GM04504 (cell line): ENCODE results near the gene OR13F1.
"Not testable (repeated sequence)": the region's sequence is repeated elsewhere in the genome, so short reads cannot be mapped to it uniquely, and the experiment has no call there.

Experiments used
- DNase-seq: peaks from one replicate; pipeline ENCODE4 v3.0.0-alpha.2; 2012; ENCODE audit warnings: low read depth

OR13F1 gene, protein sequence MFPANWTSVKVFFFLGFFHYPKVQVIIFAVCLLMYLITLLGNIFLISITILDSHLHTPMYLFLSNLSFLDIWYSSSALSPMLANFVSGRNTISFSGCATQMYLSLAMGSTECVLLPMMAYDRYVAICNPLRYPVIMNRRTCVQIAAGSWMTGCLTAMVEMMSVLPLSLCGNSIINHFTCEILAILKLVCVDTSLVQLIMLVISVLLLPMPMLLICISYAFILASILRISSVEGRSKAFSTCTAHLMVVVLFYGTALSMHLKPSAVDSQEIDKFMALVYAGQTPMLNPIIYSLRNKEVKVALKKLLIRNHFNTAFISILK

DNA sequence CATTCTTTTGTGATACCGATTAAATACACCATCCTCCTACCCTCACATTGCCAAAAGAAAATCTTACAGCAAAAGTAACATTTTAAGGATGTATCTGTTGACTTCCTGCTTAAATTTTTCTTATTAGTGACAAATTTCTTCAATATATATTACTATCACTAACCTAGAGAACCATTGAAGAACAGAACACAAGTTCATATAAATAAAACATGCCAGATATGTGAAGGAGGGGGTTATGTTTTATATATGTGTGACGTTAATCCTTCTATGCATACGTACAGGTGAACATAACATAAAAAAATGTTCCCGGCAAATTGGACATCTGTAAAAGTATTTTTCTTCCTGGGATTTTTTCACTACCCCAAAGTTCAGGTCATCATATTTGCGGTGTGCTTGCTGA is at the start of gene OR13F1:
Gene OR13F1, plus strand, starts transcription at position 301 of the 400 bp plus-strand sequence. Its CDS starts 0 bp downstream, at position 301.
- DNase-seq: no peak

DNA sequence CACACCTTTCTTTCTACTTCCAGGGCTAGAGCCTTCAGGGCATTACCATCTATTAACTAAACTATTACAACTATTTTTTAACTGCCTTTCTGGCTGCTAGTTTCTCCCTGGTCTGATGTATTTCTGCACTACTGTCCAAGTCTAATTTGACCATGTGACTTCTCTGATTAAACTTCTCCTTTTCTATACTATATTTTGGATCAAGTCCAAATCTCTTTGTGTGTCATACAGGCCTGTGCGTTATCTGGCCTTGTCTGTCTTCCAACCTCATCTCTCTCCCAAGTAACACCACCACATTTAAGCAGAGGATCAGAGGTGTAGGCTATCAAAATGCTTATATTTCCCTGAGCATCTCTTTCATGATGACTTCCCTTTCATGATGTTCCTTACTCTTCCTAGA is 47.2 kb upstream of the OR13F1 start:
- no peak for DNase-seq

DNA sequence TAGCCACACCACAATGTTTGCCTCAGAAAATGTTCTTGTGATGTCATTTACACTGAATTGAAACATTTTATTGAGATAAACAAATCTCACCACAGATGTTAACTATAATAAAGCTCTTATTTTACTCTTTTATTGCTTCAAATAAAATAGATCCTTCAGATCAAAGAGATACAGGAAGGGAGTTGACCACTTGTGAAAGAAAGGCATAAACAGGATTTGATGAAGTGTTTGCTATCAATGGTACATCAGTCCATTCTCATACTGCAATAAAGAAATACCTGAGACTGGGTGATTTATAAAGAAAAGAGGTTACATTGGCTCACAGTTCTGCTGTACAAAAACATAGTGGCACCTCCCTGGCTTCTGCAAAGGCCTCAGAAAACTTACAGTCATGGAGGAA is 40.2 kb upstream of the OR13F1 start:
- no peak for DNase-seq

DNA sequence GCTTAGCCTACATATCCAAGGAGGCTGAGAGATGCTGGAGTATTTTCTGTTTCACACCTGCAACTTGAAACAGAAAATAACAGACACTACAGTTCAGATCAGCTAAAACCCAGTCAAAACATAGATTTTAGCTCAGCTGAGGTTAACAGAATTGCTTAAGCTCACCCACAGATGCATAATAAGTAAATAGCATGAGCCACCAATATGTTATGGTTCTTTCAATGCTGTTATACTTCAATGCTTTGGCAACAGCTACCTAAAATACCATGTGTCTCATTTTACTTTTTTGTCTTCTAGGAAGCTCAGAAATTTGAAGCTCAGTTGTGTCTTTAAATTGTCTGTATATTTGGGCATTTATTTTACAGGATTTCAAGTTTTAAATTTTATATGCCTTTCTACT is 35.8 kb upstream of the OR13F1 start:
- no peak for DNase-seq

DNA sequence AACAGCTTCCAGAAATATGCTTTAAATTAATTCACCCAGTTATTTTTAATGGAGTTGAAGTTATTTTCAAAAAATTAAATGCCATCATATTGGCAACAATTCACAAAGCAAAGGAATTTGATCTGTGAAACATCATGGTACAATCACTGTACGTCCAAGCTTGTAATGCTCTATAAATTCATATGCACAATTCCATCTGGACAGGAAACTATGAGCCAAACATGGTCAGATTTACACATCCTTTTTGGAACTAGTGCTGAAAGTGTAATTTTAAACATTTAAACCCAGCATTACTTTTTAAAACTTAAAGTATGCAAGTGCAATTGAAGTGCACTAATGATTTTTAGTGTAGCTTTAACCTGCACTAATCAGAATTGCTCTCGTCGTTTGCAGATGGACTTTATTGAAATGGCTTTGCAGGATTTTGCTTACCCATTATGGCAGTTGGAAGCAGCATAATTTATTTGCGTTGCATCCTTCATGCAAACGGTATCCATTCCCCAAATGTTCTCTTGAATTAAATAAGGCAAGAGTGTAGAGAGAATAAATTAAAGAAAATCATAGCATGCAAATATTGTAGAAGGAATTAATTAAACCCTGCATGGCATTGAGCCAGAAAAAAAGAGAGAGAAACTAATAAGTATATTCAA is 21.0 kb upstream of the OR13F1 start:
- DNase-seq: no peak

DNA sequence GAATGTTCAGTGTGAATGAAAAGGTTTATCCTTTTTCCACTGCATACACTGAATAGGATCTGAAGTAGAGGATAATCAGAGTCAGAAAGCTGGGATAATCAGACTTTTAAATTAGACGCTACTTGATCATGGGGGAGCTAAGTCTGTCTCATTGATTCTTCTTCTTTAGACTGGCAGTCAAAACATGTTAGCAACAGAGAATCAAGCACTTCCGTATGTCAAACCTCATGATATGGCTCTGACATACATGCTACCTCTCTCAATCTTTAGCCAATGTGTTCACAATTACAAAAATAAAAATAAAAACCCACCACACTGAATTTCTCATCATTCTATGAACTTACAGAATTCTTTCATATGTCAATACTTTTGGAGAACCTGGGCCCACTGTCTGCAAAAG is 19.0 kb upstream of the OR13F1 start:
- DNase-seq: no peak

DNA sequence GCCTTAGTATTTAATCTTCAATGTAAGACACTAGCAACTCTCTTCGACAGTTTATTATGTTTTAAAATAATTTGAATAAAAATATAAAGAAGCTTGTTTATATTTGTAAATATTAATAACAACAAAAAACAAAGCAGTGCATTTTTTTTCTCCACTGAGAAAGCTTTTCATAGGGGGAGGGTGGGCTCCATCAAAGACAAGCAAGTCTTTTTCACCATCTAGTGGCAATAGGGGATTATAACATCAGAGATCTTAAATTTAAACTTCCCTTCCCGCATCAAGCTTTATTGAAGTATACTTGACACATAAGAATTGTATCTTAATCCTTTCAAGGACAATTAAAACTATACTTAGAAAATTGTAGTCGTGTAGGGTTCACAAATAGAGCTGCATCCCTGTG is 9.3 kb upstream of the OR13F1 start:
- no peak for DNase-seq

DNA sequence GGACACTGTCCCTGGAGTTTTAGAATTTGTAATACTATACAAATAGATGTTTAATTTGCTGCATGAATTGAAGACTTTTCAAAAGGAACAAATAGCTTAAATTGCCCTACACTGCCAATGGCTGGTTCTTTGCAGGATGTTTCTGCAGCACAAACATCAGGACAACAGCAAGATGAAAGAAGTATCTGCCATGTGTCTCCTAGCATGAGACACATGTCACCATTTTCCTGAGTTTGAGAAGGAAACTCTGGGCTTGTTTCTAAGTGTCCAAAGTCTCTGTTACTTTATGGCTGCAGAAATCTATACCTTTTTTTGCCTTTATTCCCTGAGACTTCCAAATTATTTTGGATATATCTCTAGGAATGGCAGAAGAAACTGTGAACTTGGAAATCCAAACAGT is 623 bp upstream of the OR13F1 start:
- DNase-seq: no peak

DNA sequence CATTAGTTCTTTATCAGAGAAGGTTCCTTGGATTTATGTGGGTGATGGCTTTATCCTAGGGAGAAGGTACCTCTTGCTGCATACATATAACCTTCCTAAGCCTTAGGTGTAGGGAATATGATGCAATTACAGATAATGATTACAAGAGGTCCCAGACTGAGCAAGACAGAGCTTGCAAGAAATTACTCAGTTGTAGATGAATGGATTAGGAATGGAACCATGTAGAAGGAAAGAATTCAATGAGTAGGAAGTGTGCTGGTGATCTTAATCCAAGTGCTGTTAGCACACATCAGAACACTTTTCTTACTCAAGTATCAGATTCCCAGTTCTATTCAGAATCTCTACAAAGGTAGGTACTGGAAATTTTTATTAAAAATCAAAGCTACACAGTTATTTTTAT is 2.5 kb downstream of the OR13F1 start:
- DNase-seq: no peak

DNA sequence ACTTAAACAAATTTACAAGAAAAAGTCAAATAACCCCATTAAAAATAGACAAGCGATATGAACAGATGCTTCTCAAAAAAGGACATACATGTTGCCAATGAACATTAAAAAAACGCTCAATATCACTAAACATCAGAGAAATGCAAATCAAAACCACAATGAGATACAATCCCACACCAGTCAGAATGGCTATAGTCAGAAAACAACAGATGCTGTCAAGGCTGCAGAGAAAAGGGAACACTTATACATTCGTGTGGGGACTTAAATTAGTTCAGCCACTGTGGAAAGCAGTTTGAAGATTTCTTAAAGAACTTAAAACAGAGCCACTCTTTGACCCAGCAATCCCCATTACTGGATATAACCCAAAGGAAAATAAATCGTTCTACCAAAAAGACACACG is 10.8 kb downstream of the OR13F1 start:
- no peak for DNase-seq

DNA sequence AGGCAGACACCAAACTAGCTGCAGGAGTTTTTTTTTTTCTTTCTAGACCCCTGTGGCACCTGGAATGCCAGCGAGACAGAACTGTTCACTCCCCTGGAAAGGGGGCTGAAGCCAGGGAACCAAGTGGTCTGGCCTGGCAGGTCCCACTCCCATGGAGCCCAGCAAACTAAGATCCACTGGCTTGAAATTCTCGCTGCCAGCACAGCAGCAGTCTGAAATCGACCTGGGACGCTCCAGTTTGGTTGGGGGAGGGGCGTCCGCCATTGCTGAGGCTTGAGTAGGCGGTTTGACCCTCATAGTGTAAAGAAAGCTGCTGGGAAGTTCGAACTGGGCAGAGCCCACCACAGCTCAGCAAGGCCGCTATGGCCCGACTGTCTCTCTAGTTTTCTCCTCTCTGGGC is 16.2 kb downstream of the OR13F1 start:
- DNase-seq: not testable (repeated sequence)

DNA sequence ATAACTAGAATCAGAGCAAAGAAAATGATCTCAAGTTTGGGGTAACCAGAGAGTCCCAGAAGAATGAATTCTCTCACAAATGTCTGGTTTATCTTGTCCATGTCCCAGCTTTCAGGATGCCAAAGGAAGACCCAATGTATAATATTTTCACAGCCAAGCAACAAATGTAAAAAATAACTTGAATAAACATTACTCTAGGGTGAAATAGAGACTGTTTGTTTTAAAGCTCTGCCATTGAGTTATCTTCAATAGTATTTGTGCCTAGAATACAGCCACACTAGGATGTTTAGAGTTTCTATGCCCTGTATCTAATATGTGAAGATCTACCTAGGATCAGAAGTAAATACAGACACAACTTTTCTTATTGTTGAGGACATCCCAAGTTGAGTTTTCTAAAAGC is 23.0 kb downstream of the OR13F1 start, which contains the start of gene OR13C4:
Gene OR13C4, minus strand, starts transcription at position 101 of the 400 bp plus-strand sequence. Its CDS starts 0 bp downstream, at position 101.
- DNase-seq: no peak

DNA sequence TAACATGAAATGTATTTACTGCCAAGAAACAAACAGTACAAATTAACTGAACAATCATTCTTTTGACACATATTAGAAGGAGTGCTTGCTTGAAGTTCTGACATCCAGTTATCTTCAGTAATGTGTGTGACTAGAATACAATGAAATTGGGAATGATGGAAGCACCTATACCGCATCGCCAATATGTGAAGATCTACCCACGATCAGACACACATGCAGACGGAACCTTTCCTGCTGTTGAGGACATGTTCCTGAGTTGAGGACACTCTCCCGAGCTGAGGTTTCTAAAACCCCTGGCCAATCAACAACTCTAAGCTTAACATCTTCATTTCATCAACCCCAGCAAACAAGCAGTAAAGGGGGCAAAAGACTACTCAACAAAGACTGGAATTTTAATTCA is 32.7 kb downstream of the OR13F1 start, which contains the start of gene OR13C3:
Gene OR13C3, minus strand, starts transcription at position 101 of the 400 bp plus-strand sequence. CDS start 133 bp downstream, outside the sequence.
- no peak for DNase-seq

DNA sequence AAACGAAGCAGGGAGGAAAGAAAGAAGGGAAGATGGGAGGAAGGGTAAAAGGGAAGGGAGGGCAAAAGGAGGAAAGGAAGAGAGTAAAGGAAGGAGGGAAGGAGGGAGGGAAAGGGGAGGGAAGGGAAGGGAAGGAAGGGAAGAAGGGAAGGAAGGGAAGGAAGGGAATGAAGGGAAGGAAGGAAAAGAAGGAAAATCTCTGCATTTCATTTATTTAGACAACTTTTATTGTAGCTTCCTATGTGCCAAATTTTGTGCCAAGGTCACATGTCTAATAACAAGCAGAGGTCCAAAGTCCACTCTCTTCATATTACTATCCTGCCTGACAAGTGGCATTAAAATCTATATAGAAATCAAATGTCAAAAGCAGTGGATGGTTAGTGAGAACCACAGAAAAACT is 35.2 kb downstream of the OR13F1 start:
- no peak for DNase-seq

DNA sequence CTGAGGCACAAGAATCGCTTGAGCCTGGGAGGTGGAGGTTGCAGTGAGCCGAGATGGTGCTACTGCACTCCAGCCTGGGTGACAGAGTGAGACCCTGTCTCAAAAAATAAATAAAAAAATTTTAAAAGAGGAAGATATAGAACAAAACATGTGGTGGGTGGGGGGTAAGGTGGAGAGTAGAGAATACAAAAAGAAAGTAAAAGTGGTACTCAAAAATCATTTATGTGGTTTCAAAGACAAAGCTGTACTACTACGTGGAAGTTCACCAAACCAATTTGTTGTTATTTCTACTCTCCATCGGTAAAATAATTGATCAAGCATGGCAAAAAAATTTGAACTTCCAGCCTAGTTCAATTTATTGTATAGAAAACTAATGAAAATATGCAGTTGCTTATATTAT is 40.6 kb downstream of the OR13F1 start:
- no peak for DNase-seq

DNA sequence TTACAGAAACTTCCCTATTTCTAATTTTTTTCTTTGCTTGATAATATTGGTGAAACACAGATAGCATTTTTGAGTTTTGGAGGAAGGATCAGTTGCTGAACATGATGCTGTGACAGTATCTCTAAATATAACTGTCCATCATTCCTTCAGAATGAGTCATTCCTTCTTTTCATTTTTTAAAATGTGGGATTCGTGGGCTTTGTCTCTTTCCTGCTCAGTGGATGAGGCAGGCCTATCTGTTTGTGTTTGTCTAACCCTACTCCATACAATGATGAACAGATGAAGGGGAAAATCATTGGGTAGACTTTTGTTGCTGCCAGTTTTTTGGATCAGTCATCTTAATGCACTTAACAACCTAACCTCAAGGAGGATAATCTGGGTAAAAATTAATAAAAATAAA is 49.2 kb downstream of the OR13F1 start:
- no peak for DNase-seq
